PFSK-1 (cell line): Measurements from ENCODE around the gene ATG4C.

Source experiments
- REST ChIP-seq, 2 experiments: IDR thresholded peaks; 2 replicates each; pipeline versions ENCODE4 v1.6.1 to v1.8.0; 2011 to 2012; ENCODE audit warnings: low read depth in 2 of 2, low read length in 2 of 2, control low read depth in 1 of 2, inconsistent platforms in 1 of 2, mild to moderate bottlenecking in 1 of 2, moderate library complexity in 1 of 2; ENCODE audit not compliant: insufficient read depth in 1 of 2
- SIN3A ChIP-seq: IDR thresholded peaks from 2 replicates; pipeline ENCODE4 v1.6.1; 2012; ENCODE audit warnings: mild to moderate bottlenecking, low read length, moderate library complexity, borderline replicate concordance; ENCODE audit not compliant: insufficient read depth

DNA sequence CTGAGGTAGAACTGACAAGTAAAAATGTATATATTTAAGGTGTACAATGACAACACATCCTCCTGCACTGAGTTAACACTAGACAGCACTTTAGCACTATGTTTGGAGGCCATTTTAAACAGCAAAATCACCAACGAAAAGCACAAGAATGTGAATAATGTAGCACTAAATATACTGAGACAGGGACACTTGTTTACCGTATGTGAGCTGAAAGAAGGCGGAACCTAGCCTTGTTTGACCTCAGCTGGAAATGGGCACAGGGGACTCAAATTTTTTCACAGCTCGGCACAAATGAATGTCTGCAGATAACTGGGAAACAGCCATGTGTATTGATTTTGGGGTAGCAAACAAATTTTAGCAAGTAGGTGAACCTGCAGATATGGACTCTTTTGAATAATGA, 18.0 kb upstream of the ATG4C start:
- no peak for TF ChIP-seq SIN3A
- TF ChIP-seq REST (IDR thresholded peaks at IDR 0.05; ENCODE audit: insufficient read depth in 1 of 2, low read depth in 2 of 2, low read length in 2 of 2), result no peak
